HG03045 (cell line): ENCODE results near the gene PLEKHN1.

ENCODE experiments used
- ATAC-seq: cut with Tn5 transposase; IDR thresholded peaks from one replicate; pipeline ENCODE4 v1.9.1; 2021; ENCODE audit warnings: mild to moderate bottlenecking, moderate library complexity; ENCODE audit not compliant: unreplicated experiment

The PLEKHN1 gene

DNA sequence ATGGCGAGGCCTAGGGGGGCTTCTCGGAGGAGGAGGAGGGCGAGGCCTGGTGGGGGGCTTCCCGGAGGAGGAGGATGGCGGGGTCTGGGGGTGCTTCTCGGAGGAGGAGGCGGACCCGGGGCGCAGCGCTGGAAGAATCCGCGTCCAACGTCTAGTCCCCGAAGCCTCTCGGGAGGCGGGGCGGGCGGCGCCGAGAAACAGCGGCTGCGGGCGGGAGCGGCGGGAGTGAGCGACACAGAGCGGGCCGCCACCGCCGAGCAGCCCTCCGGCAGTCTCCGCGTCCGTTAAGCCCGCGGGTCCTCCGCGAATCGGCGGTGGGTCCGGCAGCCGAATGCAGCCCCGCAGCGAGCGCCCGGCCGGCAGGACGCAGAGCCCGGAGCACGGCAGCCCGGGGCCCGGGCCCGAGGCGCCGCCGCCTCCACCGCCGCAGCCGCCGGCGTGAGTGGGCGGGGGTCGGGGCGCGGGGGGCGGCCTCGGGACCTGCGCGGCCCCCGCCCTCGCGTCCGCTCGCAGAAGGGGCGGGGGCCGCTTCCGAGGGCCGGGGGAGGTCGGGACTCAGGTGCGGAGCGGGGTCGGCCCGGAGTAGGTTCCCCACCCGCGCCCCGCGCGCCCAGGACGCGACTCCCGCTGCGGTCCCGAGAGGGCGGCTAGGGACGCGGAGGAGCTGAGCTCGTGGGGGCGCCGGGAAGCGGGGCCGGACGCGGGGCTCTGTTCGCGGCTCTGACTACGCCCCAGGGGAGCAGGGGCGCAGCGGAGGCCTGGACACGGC lies 5.7 kb upstream of the PLEKHN1 start, which contains the start of gene KLHL17:
KLHL17 (plus strand) TSS at position 222 of the 769 bp plus-strand sequence; CDS start at position 332, 110 bp downstream.
- peak; percentile 33 for ATAC-seq

DNA sequence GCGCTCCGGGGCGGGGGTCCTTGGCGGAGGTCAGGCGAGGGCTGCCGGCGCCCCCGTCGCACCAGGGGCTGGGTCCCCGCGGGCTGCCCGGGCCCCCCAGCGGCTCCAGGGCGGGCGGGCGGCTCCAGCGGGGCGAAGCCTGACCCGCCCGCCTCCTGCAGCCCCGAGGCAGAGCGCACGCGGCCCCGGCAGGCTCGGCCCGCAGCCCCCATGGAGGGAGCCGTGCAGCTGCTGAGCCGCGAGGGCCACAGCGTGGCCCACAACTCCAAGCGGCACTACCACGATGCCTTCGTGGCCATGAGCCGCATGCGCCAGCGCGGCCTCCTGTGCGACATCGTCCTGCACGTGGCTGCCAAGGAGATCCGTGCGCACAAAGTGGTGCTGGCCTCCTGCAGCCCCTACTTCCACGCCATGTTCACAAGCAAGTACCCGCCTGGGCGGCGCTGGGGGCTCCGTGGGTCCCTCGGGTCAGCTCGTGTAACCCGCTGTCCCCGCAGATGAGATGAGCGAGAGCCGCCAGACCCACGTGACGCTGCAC lies 5.1 kb upstream of the PLEKHN1 start:
- ATAC-seq, result no peak

DNA sequence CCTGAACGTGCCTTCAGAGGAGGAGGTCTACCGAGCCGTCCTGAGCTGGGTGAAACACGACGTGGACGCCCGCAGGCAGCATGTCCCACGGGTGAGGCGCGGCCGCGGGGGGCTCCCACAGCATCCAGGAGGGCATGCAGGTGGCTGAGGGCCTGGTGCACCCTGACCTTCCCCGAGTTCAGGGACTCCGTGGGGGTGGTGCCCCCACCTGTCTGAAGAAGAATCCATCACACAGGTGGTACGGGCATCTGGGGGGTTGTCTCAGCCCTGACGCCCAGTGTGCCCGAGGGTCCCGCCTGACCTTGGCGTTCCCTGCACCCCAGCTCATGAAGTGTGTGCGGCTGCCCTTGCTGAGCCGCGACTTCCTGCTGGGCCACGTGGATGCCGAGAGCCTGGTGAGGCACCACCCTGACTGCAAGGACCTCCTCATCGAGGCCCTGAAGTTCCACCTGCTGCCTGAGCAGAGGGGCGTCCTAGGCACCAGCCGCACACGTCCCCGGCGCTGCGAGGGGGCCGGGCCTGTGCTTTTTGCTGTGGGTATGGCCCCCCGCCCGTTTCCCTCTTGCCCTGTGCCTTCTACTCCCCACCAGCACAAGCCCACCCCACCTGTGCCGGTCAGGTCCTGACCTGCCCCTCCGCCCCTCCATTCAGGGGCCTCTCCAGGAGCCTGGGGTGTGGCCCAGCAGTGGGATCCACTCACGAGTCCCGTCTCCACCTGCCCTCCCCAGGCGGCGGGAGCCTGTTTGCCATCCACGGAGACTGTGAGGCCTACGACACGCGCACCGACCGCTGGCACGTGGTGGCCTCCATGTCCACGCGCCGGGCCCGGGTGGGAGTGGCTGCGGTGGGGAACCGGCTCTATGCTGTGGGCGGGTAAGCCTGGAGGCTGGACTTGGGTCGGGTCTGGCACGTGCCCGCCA lies 3.6 kb upstream of the PLEKHN1 start:
- no peak for ATAC-seq

DNA sequence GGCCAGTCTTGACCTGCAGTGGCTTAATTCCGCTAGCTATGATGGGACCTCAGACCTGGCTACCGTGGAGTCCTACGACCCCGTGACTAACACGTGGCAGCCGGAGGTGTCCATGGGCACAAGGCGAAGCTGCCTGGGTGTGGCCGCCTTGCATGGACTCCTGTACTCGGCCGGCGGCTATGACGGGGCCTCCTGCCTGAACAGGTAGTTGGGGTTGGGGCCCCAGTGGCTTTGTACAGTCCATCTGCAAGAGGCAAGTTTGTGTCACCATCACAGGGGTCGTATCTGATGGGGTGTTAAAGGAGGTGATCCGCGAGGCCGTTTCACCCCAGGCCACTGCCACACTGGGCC lies 3.0 kb upstream of the PLEKHN1 start:
- ATAC-seq, result no peak

DNA sequence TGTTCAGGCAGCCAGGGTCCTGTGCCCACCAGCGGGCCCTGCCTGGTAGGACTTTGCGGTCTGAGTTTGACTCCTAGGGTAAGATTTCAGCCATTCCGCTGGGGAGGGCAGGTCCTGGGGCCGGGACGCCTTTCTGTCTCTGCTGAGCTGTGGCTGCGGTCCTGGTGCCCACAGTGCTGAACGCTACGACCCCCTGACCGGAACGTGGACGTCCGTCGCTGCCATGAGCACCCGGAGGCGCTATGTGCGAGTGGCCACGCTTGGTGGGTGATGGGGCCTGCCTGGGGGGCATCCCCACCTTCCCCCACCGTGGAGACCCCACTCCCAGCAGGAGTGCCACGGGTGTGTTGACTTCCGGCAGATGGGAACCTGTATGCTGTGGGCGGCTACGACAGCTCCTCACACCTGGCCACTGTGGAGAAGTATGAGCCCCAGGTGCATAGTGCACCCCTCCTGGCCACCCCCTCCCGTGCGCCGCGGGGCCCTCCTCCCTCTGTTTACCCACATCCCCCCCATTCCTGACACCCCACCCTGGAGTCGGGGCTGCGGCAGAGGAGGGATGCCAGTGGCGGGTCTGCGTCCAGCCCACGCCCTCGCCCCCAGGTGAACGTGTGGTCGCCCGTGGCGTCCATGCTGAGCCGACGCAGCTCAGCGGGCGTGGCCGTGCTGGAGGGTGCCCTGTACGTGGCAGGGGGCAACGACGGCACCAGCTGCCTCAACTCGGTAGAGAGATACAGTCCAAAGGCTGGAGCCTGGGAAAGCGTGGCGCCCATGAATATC lies 2.3 kb upstream of the PLEKHN1 start:
- ATAC-seq, result no peak

DNA sequence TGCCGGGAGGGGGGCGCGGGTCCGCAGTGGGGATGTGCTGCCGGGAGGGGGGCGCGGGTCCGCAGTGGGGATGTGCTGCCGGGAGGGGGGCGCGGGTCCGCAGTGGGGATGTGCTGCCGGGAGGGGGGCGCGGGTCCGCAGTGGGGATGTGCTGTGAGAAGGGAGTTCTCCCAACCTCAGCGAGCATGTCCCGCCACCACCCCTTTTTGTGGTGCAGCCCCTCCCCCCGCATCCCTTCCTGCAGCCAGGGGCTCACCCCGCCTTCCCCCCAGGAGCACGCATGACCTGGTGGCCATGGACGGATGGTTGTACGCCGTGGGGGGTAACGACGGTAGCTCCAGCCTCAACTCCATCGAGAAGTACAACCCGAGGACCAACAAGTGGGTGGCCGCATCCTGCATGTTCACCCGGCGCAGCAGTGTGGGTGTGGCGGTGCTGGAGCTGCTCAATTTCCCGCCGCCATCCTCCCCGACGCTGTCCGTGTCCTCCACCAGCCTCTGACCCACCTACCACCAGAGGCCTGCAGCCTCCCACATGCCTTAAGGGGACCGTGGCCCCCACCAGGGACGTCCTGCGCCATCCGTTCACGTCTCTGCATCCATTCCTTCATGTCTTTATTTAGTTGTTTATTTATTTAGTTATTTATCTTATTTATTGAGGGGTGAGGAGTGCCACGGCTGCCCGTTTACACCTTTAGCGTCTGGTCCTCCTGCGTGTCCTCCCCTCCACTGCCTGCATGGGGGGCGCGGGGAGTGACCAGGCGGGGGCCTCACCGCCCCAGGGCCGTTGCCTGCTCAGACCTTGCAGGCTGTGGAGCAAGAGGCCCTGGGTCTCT lies 1.4 kb upstream of the PLEKHN1 start:
- ATAC-seq, result no peak

DNA sequence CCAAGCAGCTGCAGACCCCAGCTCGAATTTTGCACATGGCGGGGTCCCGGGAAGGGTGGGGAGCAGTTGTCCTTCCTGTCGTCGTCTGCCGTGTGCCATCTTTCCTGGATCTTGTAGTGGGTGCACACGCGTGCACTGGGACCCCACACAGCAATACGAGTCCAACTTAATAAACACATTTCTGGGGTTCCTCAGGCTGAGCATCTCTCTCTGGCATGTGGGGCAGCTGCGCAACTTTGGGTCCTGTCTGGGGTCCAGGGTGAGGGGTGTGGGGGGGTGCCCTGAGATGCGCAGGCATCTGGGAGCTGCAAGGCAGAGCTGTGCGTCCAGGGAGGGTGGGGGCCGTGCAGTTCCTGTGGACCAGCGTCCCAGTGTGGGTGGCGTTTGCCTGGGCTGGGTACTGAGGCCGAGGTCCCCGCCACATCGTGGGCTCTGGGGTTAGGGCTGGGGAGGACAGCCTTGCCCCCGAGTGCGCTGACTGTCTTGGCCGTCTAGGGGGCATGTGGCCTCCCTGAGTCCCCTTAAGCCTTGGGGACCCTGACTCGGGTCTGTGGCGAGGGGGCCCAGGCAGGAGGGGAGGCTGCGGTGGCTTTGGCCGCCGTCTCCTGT lies 652 bp upstream of the PLEKHN1 start:
- no peak for ATAC-seq

DNA sequence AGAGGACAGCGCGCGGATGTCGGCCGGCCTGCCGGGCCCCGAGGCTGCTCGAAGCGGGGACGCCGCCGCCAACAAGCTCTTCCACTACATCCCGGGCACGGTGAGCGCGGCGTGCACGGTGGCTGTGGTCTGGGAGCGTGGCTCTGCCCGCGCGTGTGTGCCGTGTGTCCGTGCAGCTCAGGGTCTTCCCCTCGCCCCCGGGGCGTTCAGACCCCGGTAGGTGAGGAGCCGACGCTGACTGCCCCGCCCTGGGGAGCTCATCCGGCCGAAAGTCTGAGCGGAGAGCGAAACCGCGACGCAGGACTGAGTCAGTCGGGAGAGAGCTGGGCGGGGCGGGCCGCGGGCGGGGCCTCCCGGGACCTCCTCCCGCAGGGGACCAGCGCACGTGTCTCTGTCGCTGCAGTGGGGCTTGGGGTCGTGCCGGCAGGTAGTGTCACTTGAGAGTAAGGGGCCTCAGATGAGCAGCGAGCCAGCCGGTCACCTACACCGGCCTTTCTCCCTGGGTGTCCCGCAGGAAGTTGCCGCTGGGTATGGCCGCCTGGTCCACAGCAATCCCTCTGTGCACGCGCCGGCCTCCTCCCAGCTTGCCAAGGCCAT lies 520 bp downstream of the PLEKHN1 start:
- ATAC-seq, result peak; percentile 54

DNA sequence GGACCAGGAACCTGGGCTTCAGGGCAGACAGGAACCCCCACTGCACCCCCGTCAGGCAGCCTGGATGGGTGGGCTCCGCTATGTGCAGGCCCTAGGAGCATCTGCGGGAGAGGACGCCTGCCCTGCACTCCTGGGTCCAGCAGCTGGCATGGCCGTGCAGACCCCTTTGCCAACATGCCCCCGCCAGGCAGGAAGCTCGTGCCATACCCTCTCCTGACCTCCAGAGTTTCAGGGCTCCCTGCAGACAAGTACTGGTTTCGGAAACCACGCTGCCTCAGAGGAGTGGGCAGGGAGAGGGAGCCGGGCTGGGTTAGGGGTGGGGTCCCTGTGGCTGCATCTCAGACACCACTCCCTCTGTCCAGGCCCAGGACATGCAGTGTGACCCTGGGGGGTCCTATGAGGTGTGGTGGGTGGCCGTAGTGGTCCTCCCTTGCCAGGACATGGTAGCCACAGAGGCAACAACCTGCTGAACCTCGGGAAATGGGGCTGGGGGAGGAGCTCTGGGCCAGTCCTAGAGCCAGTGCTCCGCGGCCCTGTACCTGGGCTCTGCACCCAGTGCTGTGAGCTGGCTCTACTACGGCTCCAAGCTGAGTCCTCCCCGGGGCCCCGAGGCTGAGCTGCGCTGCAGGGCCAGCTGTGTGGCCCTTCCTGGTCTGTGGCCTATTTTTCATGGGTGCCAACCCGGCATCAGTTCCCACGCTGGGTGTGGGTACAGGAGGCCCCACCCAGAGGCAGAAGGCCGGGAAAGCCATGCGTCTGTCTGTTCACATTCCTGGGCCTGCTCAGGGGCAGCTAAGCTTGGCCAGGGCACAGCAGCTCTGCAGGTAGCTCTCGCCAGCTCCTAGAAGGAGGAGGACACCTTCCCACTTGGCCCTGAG lies 1.4 kb downstream of the PLEKHN1 start:
- ATAC-seq, result no peak

DNA sequence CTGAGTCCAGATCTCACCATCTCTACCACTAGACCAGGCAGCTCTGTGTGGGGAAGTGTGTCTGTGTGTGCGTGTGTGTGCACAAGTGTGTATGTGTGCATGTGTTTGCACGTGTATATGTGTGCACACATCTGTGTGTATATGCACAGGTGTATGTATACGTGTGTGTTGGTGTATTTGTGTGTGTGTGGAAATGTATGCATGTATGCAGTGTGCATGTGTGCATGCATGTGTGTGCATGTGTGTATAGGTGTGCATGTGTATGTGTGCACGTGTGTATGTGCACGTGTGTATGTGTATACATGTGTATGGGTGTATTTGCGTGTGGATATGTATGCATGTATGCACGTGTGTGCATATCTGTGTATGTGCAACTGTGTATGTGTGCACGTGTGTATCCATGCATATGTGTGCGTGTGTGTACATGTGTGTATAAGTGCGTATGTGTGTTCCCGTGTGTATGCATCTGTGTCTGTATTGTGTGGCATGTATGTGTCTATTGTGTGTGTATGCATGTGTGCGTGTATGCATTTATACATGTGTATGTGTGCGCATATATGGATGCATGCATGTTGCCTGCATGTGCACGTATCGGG lies 3.1 kb downstream of the PLEKHN1 start:
- ATAC-seq, result no peak

DNA sequence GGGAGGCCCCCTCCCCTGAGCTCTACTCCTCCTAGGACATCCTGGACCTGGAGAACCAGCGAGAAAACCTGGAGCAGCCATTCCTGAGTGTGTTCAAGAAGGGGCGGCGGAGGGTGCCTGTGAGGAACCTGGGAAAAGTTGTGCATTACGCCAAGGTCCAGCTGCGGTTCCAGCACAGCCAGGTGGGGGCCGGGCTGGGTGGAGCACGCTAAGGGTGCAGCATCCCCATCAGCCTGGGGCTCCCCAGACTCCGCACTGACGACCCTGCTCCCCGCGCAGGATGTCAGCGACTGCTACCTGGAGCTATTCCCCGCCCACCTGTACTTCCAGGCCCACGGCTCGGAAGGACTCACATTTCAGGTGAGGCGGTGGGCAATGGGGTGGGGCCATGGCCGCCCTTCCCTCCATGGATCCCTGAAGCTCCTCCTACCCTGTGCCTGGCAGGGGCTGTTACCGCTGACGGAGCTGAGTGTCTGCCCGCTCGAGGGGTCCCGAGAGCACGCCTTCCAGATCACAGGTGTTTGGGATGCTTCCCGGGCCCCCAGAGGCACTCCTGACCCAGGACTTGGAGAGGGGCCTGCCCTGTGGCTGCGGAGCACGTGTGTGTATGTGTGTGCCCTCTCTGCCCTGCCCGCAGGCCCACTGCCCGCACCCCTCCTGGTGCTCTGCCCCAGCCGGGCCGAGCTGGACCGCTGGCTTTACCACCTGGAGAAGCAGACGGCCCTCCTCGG lies 4.1 kb downstream of the PLEKHN1 start:
- no peak for ATAC-seq

DNA sequence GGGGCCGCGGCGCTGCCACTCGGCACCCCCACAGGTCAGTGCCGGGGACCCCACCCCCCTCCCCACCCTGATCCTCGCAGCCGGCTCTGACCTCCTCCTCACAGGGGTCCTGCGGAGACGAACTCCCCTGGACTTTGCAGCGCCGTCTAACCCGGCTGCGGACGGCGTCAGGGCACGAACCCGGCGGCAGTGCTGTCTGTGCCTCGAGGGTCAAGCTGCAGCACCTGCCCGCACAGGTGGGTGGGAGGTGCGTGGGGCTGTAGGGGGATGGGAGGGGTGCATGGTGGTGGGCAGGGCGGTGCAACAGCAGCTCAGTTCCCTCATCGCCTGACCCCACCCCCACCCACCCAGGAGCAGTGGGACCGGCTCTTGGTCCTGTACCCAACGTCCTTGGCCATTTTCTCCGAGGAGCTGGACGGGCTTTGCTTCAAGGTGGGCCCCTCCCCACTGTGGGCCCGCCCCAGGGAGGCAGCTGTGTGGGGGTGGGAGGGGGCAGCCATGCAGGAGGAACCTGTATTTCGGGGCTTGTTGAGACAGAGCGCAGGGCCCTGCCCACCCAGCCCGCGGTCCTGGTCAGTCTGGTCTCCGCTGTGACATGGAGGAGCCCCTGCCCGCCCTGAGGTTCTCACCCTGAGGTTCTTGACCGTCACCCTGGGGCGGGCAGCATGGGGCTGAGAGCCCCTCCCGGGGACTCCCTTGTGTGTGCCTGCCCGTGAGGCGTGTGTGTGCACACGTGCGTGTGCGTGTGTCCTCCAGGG lies 4.9 kb downstream of the PLEKHN1 start:
- no peak for ATAC-seq

DNA sequence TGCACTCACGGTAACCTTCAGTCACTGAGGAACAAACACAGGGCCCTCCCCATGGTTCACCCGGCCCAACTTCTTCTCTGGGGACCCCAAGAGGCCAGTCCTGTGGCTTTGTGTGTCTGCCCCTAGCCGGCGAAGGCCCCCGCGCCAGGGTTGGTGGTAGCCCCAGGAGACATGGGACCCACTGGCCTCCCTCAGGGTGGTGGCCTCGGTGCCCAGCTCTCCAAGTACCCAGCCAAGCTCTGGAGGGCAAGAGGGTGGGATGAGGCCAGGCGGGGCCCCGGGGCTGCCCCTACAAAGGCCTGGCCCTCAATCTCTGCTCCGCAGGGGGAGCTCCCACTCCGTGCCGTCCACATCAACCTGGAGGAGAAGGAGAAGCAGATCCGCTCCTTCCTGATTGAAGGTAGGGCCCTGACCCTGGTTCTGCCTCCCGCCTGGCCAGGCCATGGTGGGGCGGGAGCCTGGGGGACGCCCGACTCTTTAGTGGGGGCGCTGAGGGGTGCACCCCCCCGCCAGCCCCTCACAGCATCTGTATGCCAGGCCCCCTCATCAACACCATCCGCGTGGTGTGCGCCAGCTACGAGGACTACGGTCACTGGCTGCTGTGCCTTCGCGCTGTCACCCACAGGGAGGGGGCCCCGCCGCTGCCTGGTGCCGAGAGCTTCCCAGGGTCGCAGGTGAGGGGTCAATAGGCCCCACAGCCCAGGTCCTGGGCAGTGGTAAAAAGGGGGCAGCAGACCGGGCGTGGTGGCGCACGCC lies 5.6 kb downstream of the PLEKHN1 start:
- ATAC-seq, result no peak

DNA sequence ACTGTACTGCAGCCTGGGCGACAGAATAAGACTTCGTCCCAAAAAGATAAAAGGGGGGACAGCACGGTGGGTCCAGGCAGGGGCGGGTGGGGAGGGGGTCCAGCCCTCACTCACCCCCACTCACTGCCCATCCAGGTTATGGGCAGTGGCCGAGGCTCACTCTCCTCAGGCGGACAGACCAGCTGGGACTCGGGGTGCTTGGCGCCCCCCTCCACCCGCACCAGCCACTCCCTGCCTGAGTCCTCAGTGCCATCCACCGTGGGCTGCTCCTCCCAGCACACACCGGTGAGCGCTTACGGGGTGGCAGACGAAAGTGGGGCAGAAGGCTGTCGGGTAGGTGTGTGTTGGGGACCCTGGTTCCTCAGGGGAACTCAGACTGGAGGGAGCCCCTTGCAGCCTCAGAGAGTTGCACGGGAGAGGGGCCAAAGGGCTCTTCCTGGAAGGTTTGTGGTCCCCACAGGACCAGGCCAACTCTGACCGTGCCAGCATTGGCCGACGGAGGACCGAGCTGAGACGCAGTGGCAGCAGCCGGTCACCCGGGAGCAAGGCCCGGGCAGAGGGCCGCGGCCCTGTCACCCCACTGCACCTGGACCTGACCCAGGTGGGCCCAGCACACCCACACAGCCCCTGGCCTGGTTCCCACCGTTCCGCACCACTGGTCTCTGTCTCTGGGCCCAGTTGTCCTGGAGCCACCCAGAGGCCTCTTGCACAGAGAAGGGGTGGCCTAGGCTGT lies 6.6 kb downstream of the PLEKHN1 start:
- no peak for ATAC-seq
